Neuronal stem cell (in vitro differentiated cells): ENCODE results near the gene KLHDC7A.

Experiments
- DNase-seq: peaks from one replicate; pipeline ENCODE4 v3.0.0-alpha.2; 2013; ENCODE audit warnings: low spot score
- H2AFZ ChIP-seq: one replicate; pipeline ENCODE4 v1.6.1; 2013; ENCODE audit warnings: mild to moderate bottlenecking, low read length, inconsistent platforms
- H2AK5ac ChIP-seq: 2 replicates; pipeline ENCODE4 v1.6.1; 2013; ENCODE audit warnings: low read depth, mild to moderate bottlenecking, inconsistent platforms, low read length, moderate library complexity, mixed read lengths
- H2BK120ac ChIP-seq: 2 replicates; pipeline ENCODE4 v1.6.1; 2013; ENCODE audit warnings: low read depth, mild to moderate bottlenecking, inconsistent platforms, low read length, moderate library complexity, mixed read lengths
- H2BK12ac ChIP-seq: one replicate; pipeline ENCODE4 v1.6.1; 2013; ENCODE audit warnings: low read length, inconsistent platforms
- H2BK15ac ChIP-seq: 2 replicates; pipeline ENCODE4 v1.6.1; 2013; ENCODE audit warnings: mild to moderate bottlenecking, low read length, inconsistent platforms, mixed read lengths
- H2BK5ac ChIP-seq: one replicate; pipeline ENCODE4 v1.6.1; 2013; ENCODE audit warnings: inconsistent platforms, mild to moderate bottlenecking, low read length, moderate library complexity
- H3K14ac ChIP-seq: one replicate; pipeline ENCODE4 v1.6.1; 2013; ENCODE audit warnings: low read length, inconsistent platforms
- H3K18ac ChIP-seq: 2 replicates; pipeline ENCODE4 v1.6.1; 2013; ENCODE audit warnings: low read length, inconsistent platforms
- H3K23ac ChIP-seq: 2 replicates; pipeline ENCODE4 v1.6.1; 2013; ENCODE audit warnings: low read depth, mild to moderate bottlenecking, mixed read lengths, low read length, inconsistent platforms; ENCODE audit not compliant: poor library complexity
- H3K27ac ChIP-seq: replicated peaks from 3 replicates; pipeline ENCODE4 v1.5.1; 2013; ENCODE audit warnings: low read length, inconsistent platforms
- H3K27me3 ChIP-seq, 3 experiments: 2 replicates each; pipeline ENCODE4 v1.6.1; 2013; ENCODE audit warnings: low read length in 3 of 3, mild to moderate bottlenecking in 2 of 3, inconsistent platforms in 1 of 3, low read depth in 1 of 3, mixed read lengths in 1 of 3, moderate library complexity in 1 of 3; ENCODE audit not compliant: control insufficient read depth in 3 of 3, insufficient read depth in 3 of 3
- H3K36me3 ChIP-seq, 2 donors: replicated peaks in 1 of 2; 2 replicates each; pipeline ENCODE4 v1.6.1; 2013; ENCODE audit warnings: low read length in 2 of 2; ENCODE audit not compliant: control insufficient read depth in 2 of 2, insufficient read depth in 2 of 2
- H3K4ac ChIP-seq: 2 replicates; pipeline ENCODE4 v1.6.1; 2013; ENCODE audit warnings: inconsistent platforms, mild to moderate bottlenecking, low read length, moderate library complexity
- H3K4me1 ChIP-seq, 2 donors: 1 replicate in 1 of 2; 2 replicates in 1 of 2; pipeline ENCODE4 v1.6.1; 2013; ENCODE audit warnings: low read length in 2 of 2, low read depth in 1 of 2; ENCODE audit not compliant: control insufficient read depth in 2 of 2, insufficient read depth in 1 of 2
- H3K4me2 ChIP-seq: one replicate; pipeline ENCODE4 v1.6.1; 2013; ENCODE audit warnings: mild to moderate bottlenecking, low read length, inconsistent platforms; ENCODE audit not compliant: insufficient read depth, poor library complexity, severe bottlenecking
- H3K4me3 ChIP-seq, 2 donors: 2 replicates each; pipeline ENCODE4 v1.5.1; 2013; ENCODE audit warnings: low read length in 2 of 2, mild to moderate bottlenecking in 2 of 2, inconsistent platforms in 1 of 2, moderate library complexity in 1 of 2
- H3K79me1 ChIP-seq: one replicate; pipeline ENCODE4 v1.6.1; 2013; ENCODE audit warnings: low read depth, mild to moderate bottlenecking, inconsistent platforms, low read length, moderate library complexity
- H3K9ac ChIP-seq: one replicate; pipeline ENCODE4 v1.6.1; 2013; ENCODE audit warnings: mild to moderate bottlenecking, low read depth, low read length, inconsistent platforms; ENCODE audit not compliant: poor library complexity
- H3K9me3 ChIP-seq, 2 donors: replicated peaks in 1 of 2; 2 replicates each; pipeline versions ENCODE3 to v1.6.1; 2013; ENCODE audit warnings: low read length in 2 of 2, mild to moderate bottlenecking in 2 of 2, inconsistent platforms in 1 of 2, low read depth in 1 of 2, mixed read lengths in 1 of 2, moderate library complexity in 1 of 2; ENCODE audit not compliant: control insufficient read depth in 2 of 2, insufficient read depth in 1 of 2
- H4K8ac ChIP-seq: one replicate; pipeline ENCODE4 v1.6.1; 2013; ENCODE audit warnings: low read depth, mild to moderate bottlenecking, inconsistent platforms, low read length, moderate library complexity
- H4K91ac ChIP-seq: one replicate; pipeline ENCODE4 v1.6.1; 2013; ENCODE audit warnings: low read length, low read depth, mild to moderate bottlenecking, inconsistent platforms; ENCODE audit not compliant: poor library complexity
- WGBS, 2 donors: extraction: QIAGEN DNeasy Blood & Tissue Kit; methylation state at CpG; one replicate each; pipeline ENCODE4 v1.1.7; 2013; ENCODE audit warnings: missing lambda C conversion rate in 2 of 2, mixed read lengths in 1 of 2; ENCODE audit not compliant: insufficient read length in 2 of 2, insufficient replicate concordance in 1 of 2; ENCODE audit errors: extremely low coverage in 2 of 2; 5-methylcytosine and 5-hydroxymethylcytosine counted together

Gene KLHDC7A

DNA sequence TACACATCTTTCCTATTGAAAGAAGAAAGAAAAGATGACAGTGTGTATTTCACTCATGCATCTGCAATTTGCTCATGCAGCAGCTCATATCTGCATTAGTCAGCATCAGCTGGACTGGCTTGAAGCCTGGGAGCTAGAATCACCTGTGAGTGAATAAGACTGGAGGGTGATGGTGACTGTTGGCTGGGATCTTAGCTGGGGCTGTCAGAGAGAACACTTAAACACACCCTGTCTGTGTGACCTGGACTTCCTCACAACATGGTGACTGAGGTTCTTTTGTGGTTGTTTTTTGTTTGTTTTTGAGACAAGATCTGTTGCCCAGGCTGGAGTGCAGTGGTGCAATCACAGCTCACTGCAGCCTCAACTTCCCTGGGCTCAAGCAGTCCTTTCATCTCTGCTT, 24.9 kb downstream of the KLHDC7A start:
- H3K4me2 ChIP-seq, result no peak overlapping the region
- H3K36me3 ChIP-seq, result no peaks in the 10 kb centered on the region
- H4K8ac ChIP-seq, result no peak overlapping the region
- H2BK120ac ChIP-seq, result no peak overlapping the region
- H3K4me3 ChIP-seq, result no peak overlapping the region
- H3K27me3 ChIP-seq, result no peaks in the 10 kb centered on the region
- H2BK15ac ChIP-seq, result no peak overlapping the region
- H2BK12ac ChIP-seq, result no peak overlapping the region
- H3K23ac ChIP-seq, result no peak overlapping the region
- no peak for DNase-seq
- no peak overlapping the region for H4K91ac ChIP-seq
- H3K14ac ChIP-seq, result no peak overlapping the region
- H3K79me1 ChIP-seq, result no peaks in the 10 kb centered on the region
- no peak overlapping the region for H3K9ac ChIP-seq
- H3K4ac ChIP-seq, result no peak overlapping the region
- no peaks in the 10 kb centered on the region for H3K9me3 ChIP-seq
- H3K18ac ChIP-seq, result no peak overlapping the region
- no peak overlapping the region for H2AK5ac ChIP-seq
- H2BK5ac ChIP-seq, result no peak overlapping the region
- no peak overlapping the region for H2AFZ ChIP-seq
- no peak overlapping the region for H3K27ac ChIP-seq
- H3K4me1 ChIP-seq, result no peaks in the 10 kb centered on the region

- H3K4me3 ChIP-seq, result no peak overlapping the region
- WGBS, 2 donors, result no CpG with 5 or more reads among the region's 1 CpG
- no peak overlapping the region for H2BK120ac ChIP-seq
- H2AK5ac ChIP-seq, result no peak overlapping the region
- H2BK5ac ChIP-seq, result no peak overlapping the region
- no peak overlapping the region for H3K14ac ChIP-seq
- no peaks in the 10 kb centered on the region for H3K36me3 ChIP-seq
- H3K4ac ChIP-seq, result no peak overlapping the region
- H4K8ac ChIP-seq, result no peak overlapping the region
- no peaks in the 10 kb centered on the region for H3K9me3 ChIP-seq
- no peak overlapping the region for H3K18ac ChIP-seq
- no peak overlapping the region for H3K9ac ChIP-seq
- H2AFZ ChIP-seq, result no peak overlapping the region
- H3K27ac ChIP-seq, result no peak overlapping the region
- no peaks in the 10 kb centered on the region for H3K27me3 ChIP-seq
- no peak overlapping the region for H2BK12ac ChIP-seq
- H3K79me1 ChIP-seq, result no peaks in the 10 kb centered on the region
- DNase-seq, result no peak
- peaks cover 0 to 2% of the 10 kb centered on the region in 2 donors for H3K4me1 ChIP-seq
- H3K23ac ChIP-seq, result no peak overlapping the region
- no peak overlapping the region for H3K4me2 ChIP-seq
- no peak overlapping the region for H4K91ac ChIP-seq
- no peak overlapping the region for H2BK15ac ChIP-seq
Observed at GRCh38 chr1:18508084-18508483, 27.4 kb downstream of the KLHDC7A start.

GRCh38 chr1:18511149-18511873, 30.6 kb downstream of the KLHDC7A start:
- Histone ChIP-seq H2BK15ac (no peak overlapping the region), H3K27me3 (no peaks in the 10 kb centered on the region), H3K9ac (no peak overlapping the region), H4K8ac (no peak overlapping the region), H3K4ac (no peak overlapping the region), H3K23ac (no peak overlapping the region), H3K27ac (no peak overlapping the region), H3K4me1 (peaks cover 0 to 2% of the 10 kb centered on the region in 2 donors), H3K4me3 (no peak overlapping the region), H3K18ac (no peak overlapping the region), H2BK120ac (no peak overlapping the region), H3K36me3 (no peaks in the 10 kb centered on the region), H3K4me2 (no peak overlapping the region), H3K79me1 (no peaks in the 10 kb centered on the region), H3K9me3 (no peaks in the 10 kb centered on the region), H2BK5ac (no peak overlapping the region), H2AK5ac (no peak overlapping the region), H3K14ac (no peak overlapping the region), H2BK12ac (no peak overlapping the region), H2AFZ (no peak overlapping the region), H4K91ac (no peak overlapping the region)
- no CpG with 5 or more reads among the region's 5 CpGs for WGBS, 2 donors
- DNase-seq, result no peak

DNA sequence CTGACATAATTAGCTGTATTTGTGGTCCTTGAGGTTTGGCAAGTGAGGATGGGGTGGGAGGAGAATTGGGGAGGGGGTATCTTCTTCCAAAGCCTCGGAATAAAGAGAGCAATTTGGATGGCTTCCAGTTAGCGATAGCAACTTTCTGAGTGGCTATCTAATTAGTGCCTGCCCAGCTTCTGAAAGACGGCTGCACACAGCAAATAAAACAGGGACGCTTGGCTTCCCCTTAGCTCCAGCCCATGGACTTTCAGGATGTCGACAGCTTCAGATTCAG, 31.1 kb downstream of the KLHDC7A start:
- no CpG with 5 or more reads among the region's 5 CpGs for WGBS, 2 donors
- H3K36me3 ChIP-seq, result no peaks in the 10 kb centered on the region
- no peak for DNase-seq

More for the DNA sequence above, 31.1 kb downstream of the KLHDC7A start:
- no peak overlapping the region for H3K4me2 ChIP-seq
- no peaks in the 10 kb centered on the region for H3K27me3 ChIP-seq
- no peak overlapping the region for H3K23ac ChIP-seq
- no peak overlapping the region for H3K4ac ChIP-seq
- H2BK5ac ChIP-seq, result no peak overlapping the region
- no peak overlapping the region for H2AK5ac ChIP-seq
- H3K18ac ChIP-seq, result no peak overlapping the region
- no peak overlapping the region for H3K27ac ChIP-seq
- no peaks in the 10 kb centered on the region for H3K79me1 ChIP-seq
- no peak overlapping the region for H4K8ac ChIP-seq
- no peak overlapping the region for H2BK15ac ChIP-seq
- H3K4me1 ChIP-seq, result peaks cover 0 to 2% of the 10 kb centered on the region in 2 donors
- H2AFZ ChIP-seq, result no peak overlapping the region
- H2BK12ac ChIP-seq, result no peak overlapping the region
- no peak overlapping the region for H3K14ac ChIP-seq
- H3K9ac ChIP-seq, result no peak overlapping the region
- H2BK120ac ChIP-seq, result no peak overlapping the region
- no peak overlapping the region for H4K91ac ChIP-seq
- H3K9me3 ChIP-seq, result no peaks in the 10 kb centered on the region
- no peak overlapping the region for H3K4me3 ChIP-seq
